HG02981 (cell line): Measurements from ENCODE around the gene BEST3.
A peak's percentile ranks its signal among the peaks of the same experiment; 100 is the strongest.
"Not testable (repeated sequence)": the region's sequence is repeated elsewhere in the genome, so short reads cannot be mapped to it uniquely, and the experiment has no call there.

Experiments
- ATAC-seq: cut with Tn5 transposase; IDR thresholded peaks from one replicate; pipeline ENCODE4 v1.9.1; 2021; ENCODE audit warnings: mild to moderate bottlenecking, moderate library complexity; ENCODE audit not compliant: unreplicated experiment

BEST3 gene

GRCh38 chr12:69688471-69689427 lies 10.4 kb downstream of the BEST3 start:
- peak; percentile 44 for ATAC-seq

GRCh38 chr12:69688021-69688420 lies 11.1 kb downstream of the BEST3 start:
- ATAC-seq, result no peak

GRCh38 chr12:69687390-69687789 lies 11.7 kb downstream of the BEST3 start:
- no peak for ATAC-seq

GRCh38 chr12:69686731-69687130 lies 12.4 kb downstream of the BEST3 start:
- peak; percentile 55 for ATAC-seq

- peak; percentile 53 for ATAC-seq
Measured at GRCh38 chr12:69685810-69686209, 13.3 kb downstream of the BEST3 start.

GRCh38 chr12:69684466-69684865 lies 14.6 kb downstream of the BEST3 start:
- ATAC-seq, result no peak

GRCh38 chr12:69682110-69682755 lies 16.9 kb downstream of the BEST3 start:
- ATAC-seq, result no peak

GRCh38 chr12:69679119-69679518 lies 20.0 kb downstream of the BEST3 start:
- no peak for ATAC-seq

GRCh38 chr12:69676257-69677012 lies 22.7 kb downstream of the BEST3 start:
- ATAC-seq, result no peak

- ATAC-seq, result no peak
Measured at GRCh38 chr12:69672195-69672594, 26.9 kb downstream of the BEST3 start.

GRCh38 chr12:69671597-69671996 lies 27.5 kb downstream of the BEST3 start:
- no peak for ATAC-seq

GRCh38 chr12:69666798-69667197 lies 32.3 kb downstream of the BEST3 start:
- ATAC-seq, result no peak

GRCh38 chr12:69664930-69665377 lies 34.1 kb downstream of the BEST3 start:
- not testable (repeated sequence) for ATAC-seq

GRCh38 chr12:69663726-69664125 lies 35.4 kb downstream of the BEST3 start:
- no peak for ATAC-seq

GRCh38 chr12:69662764-69663163 lies 36.3 kb downstream of the BEST3 start:
- no peak for ATAC-seq

- no peak for ATAC-seq
Measured at GRCh38 chr12:69661386-69661785, 37.7 kb downstream of the BEST3 start.

- no peak for ATAC-seq
Measured at GRCh38 chr12:69660164-69660863, 38.8 kb downstream of the BEST3 start.

GRCh38 chr12:69658203-69658602 lies 40.9 kb downstream of the BEST3 start:
- ATAC-seq, result no peak

- no peak for ATAC-seq
Measured at GRCh38 chr12:69657376-69658137, 41.5 kb downstream of the BEST3 start.
